HG03460 (cell line): Measurements from ENCODE around the gene IFNL1.
"Not testable (repeated sequence)": the region's sequence is repeated elsewhere in the genome, so short reads cannot be mapped to it uniquely, and the experiment has no call there.

ENCODE experiments used
- ATAC-seq: cut with Tn5 transposase; IDR thresholded peaks from one replicate; pipeline ENCODE4 v1.9.1; 2021; ENCODE audit not compliant: unreplicated experiment

The IFNL1 gene

DNA sequence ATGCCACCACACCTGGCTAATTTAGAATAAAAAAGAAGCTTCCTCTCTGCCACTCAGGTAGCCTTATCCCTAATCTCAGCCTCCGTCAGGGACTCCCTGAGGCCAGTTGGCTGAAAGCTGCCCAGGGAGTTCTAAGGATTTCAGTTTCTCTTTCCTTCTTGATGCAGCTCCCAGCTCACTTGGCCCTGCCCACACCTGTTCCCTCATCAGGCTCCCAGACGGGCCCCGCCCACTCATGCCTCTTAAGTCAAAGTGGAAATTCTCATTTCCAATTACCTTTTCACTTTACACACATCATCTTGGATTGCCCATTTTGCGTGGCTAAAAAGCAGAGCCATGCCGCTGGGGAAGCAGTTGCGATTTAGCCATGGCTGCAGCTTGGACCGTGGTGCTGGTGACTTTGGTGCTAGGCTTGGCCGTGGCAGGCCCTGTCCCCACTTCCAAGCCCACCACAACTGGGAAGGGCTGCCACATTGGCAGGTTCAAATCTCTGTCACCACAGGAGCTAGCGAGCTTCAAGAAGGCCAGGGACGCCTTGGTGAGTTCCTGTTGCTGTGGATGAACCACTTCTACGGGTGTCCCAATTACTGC, at the start of gene IFNL1:
Gene IFNL1 (plus strand): TSS at position 353 of the 591 bp plus-strand sequence. CDS start 15 bp downstream, at position 368.
- no peak for ATAC-seq

DNA sequence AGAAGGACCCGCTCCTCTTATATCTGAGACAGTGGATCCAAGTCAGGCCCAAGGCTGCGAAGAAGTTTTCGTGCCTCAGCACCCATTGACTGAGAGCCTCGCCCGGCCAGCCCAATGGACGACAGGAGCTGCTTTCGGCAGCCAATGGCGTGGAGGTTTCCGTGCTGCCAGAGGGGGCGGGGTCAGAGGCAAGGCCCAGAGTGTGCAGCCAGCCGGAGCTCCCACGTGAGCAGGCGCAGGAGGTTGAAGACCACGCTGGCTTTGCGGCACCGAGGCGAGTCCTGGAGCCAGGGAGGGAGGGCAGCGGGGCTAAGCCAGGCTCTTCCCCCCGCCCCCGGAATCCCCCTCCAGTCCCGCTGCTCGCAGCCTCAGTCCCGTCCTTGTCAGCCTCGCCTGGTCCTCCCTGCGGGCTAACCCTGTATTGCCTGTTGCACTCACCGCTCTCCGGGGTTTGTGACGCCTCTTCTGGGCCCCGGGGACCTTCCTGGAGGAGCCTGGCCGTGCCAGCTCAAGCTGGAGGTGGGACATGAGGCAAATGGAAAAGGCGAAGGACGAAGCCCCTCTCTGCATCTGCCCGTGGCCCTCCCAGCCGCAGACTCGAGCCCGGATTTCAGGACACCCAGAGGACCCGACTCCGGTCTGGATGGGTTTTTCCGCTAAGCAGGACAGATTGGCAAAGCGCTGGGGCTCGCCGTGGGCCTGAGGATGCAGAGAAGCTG, 49.1 kb upstream of the IFNL1 start:
- no peak for ATAC-seq

DNA sequence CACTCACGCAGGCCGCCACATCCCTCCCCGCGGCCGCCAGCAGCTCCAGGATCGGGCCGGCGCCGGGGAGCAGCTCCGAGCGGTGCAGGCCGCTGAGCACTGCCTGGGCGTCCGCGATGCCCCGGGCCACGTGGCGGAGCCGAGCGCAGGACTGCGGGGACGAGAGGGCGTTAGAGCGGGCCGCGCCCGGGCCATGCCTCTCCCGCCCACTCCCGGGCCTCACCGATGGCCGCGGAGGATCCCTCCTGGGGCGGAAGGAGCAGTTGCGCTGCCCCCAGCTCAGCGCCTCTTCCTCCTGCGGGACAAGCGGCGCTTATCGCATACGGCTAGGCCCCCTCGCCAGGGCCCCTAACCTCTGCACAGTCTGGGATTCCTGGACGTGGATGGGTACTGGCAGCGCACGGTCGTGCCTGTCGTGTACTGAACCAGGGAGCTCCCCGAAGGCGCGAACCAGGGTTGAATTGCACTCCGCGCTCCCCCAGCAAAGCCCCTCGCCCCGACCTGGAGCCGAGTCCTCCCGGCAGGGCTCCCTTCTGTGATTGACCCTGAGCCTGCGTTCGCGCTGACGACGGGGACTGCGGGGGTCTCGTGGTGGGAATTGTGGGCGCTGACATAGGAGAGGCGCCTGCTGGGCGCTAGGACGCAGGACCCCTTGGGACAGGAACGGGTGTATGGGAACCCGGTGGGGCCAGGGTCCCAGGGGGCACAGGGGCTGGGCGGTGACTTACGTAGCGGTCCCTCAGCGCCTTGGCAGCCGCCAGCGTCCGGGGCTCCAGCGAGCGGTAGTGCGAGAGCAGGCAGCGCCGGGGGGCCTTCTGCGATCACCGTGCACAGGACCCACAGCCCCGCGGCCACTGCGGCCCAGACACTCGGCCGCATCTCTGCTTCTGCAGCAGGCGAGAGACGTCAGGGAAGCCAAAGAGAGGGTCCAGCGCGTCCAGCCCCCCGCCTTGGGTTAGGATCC, 48.2 kb upstream of the IFNL1 start:
- no peak for ATAC-seq

DNA sequence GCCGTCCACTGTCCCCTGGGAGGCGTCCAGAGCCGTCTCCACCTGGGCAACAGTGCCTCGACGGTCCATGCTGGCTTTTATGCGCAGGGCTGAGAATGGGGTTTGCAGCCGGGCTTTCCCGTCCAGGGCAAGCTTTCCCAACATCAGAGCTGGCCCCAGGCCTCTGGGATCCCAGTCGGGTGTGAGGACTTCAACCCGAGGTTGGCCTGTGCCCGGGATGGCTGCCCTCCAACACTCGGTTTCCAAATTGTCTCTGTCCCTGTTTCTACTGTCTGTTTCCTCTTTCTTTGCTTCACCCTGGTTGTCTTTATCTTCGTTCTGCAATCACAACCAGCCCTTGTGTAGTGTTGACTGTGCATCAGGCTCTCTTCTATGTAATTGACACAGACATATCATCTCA, 47.4 kb upstream of the IFNL1 start, which contains the start of gene IFNL4:
Gene IFNL4 (minus strand): TSS at position 51 of the 400 bp plus-strand sequence.
- no peak for ATAC-seq

DNA sequence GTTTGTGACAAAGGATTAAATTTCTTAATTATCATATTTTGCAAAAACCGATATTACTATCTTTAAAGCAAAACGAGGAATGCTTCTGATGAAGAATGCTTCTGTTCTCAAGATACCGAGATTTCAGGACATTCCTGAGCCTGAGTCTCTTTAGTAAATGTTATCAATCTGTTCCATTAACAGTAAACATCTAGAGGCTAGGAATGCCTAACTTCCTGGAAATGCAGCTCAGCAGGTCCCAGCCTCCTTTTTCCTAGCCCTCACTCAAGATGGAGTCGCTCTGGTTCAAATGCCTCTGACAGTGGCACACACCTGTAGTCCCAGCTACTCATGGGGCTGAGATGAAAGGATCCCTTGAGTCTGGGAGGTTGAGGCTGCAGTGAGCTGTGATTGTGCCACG, 45.1 kb upstream of the IFNL1 start:
- no peak for ATAC-seq

DNA sequence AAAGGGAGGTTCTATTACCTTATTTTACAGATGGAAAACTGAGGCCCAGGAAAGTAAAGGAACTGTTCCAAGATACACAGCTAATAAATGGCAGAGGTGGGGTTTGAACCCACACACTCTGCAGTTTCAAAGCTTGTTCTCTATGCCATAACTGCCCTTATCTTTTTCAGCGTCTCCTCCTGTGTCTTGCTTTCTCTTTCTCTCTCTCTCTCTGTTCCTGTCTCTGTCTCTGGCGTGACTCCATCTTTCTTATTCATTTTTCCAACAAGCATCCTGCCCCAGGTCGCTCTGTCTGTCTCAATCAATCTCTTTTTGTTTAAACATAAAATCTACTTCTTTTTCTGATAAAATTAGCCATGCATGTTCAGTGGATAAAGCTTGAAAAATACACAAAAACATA, 44.4 kb upstream of the IFNL1 start:
- ATAC-seq = no peak

DNA sequence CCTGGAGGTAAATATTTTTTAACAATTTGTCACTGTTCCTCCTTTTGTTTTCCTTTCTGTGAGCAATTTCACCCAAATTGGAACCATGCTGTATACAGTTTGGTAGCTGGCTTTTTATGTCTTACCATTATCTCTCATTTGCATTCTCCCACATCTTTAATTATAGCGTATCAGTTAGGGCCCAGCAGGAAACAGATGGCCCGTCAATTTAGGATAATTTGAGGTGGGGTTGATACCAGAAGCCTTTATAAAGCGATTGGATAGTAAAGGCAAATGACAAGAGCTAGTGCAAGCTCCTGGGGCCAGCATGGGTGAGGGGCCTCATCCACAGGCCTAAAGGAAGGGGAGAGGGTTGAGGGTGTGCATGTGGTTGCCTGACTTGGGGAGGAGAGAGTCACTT, 43.7 kb upstream of the IFNL1 start:
- no peak for ATAC-seq

DNA sequence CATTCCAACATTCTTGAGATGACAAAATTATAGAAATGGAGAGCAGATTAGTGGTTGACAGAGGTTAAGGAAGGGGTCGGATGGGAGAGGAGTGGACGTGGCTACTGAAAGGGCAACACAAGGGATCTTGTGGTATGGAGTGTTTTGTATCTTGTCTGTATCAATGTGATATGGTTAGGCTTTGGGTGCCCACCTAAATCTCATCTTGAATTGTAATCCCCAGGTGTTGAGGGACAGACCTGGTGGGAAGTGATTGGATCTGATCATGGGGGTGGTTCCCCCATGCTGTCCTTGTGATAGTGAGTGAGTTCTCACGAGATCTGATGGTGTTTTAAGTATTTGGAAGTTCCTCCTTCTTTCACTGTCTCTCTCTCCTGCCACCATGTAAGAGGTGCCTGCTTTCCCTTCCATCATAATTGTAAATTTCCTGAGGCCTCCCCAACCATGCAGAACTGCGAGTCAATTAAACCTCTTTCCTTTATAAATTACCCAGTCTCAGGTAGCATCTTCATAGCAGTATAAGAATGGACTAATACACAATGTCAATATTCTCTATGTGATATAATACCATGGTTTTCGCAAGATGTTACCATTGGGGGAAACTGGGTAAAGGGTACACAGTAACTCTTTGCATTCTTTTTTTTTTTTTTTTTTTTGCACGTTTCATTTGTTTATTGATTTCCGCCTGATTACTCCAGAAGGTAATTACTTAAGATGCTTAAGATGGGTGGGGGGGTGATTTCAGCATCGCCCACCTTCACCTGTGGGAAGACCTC, 42.6 kb upstream of the IFNL1 start:
- no peak for ATAC-seq

DNA sequence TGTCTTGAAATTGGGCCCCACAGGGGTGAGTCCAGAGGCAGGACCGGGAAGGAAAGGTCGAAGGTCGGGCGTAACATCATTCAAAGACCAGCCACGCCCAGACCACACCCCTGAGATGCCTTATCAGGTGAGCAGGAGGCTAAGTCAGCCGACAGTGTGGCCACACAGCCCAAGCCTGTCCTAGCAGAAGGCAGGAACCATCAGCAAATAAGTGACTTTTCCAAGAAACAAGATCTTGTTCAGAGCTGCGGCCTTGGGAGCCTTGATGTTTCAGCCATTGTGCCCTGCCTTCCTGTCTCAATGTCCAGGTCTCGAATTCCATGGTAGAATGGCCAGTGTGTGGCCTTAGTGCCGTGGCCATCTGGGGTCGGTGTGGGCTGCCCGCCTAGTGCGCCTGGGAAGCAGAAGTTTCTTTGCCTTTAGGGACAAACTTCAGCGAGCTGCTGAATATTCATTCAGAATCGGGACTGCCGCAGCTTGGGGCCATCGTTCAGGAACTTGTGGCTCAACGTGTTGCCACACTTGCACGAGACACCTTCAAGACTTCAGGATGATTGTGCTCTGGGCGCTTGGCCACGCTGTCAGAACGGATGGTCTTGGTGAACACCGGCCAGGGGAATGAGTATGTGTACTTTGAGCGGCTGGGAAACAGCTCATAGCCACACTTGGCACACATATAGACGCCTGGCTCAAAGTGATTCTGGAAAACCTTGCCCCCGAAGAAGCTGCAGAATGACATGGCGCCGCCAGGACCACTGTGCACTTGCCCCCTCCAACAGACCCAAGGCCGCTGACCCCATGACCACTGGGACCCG, 41.5 kb upstream of the IFNL1 start:
- ATAC-seq = no peak

DNA sequence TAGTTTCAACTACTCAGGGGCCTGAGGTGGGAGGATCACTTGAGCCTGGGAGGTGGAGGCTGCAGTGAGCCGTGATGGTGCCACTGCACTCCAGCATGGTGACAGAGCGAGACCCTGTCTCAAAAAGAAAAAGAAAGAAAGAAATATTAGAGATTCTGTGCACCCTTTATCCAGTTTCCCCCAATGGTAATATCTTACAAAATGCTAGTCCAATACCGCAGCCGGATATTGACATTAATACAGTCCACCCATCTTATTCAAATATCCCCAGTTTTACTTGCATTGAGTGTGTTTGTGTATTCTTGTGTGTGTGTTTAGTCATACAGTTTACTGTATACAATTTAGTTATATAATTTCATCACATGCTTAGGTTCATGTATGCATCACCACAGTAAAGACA, 39.0 kb upstream of the IFNL1 start:
- ATAC-seq = no peak

DNA sequence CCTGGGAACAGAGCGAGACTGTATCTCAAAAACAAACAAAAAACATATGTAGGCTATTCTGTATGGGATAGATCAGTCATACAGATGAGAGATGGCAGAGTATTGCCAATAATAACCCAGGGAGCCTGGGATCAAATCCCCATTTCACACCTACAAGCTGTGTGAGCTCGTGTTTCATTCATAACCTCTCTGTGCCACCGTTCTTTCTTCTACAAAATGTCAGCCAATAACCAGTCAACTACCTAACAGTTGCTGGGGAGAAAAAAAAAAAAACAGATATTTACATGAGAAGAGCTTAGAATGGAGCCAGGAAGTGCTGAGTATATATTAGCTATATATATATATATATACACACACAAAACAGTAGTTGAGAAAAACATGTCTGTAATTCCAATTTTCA, 34.5 kb upstream of the IFNL1 start:
- no peak for ATAC-seq

DNA sequence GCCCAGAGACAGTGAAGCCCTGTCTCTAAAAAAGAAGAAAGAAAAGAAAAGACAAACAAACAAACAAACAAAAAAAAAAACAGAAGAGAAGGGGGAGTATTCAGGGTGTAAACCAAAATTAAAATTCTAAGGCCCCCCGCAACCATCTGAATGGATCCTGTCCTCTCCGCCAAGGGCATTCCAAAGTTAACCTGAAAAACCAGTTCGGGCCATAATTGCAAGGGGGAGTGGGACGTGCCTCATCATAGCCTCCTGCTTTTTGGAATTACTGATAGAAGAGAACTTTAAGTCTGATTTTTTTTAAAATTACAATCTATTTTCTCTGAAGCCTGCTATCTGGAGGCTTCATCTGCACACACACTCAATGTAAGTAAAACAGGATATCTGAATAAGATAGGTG, 33.7 kb upstream of the IFNL1 start:
- no peak for ATAC-seq

DNA sequence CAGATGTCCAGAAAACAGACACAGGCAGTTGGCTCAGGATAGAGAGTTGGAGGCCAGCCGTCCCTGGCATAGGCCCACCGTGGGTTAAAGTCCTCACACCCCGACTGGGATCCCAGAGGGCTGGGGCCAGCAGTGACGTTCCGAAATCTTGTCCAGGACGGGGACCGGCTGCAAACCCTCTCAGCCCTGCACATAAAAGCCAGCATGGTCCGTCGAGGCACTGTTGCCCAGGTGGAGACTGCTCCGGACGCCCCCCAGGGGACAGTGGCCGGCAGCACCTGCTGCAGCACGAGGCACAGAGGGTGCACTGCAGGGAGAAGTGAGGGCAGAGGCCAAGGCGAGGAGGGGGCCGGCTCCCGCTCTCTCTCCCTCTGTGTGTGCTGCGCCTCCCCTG, 32.3 kb upstream of the IFNL1 start:
- no peak for ATAC-seq

DNA sequence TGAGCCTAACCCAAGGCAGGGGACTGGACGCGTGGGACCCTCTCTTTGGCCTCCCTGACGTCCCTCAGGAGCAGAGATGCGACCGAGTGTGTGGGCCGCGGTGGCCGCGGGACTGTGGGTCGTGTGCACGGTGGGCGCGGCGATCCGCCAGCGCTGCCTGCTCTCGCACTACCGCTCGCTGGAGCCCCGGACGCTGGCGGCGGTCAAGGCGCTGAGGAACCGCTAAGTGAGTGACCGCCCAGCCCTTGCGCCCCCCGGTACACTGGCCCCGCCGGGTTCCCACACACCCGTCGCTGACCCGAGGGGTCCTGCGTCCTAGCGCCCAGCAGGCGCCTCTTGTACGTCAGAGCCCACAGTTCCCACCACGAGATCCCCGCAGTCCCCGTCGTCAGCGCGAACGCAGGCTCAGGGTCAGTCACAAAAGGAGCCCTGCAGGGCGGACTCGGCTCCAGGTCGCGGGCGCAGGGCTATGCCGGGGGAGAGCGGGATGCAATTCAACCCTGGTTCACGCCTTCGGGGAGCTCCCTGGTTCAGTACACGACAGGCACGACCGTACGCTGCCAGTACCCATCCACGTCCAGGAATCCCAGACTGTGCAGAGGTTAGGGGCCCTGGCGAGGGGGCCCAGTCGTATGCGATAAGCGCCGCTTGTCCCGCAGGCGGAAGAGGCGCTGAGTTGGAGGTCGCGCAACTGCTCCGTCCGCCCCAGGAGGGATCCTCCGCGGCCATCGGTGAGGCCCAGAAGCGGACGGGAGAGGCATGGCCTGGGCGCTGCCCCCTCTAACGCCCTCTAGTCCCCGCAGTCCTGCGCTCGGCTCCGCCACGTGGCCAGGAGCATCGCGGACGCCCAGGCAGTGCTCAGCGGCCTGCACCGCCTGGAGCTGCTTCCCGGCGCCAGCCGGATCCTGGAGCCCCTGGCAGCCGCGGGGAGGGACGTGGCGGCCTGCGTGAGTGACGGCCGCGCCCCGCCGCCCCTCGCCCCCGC, 31.6 kb upstream of the IFNL1 start:
- ATAC-seq = no peak

DNA sequence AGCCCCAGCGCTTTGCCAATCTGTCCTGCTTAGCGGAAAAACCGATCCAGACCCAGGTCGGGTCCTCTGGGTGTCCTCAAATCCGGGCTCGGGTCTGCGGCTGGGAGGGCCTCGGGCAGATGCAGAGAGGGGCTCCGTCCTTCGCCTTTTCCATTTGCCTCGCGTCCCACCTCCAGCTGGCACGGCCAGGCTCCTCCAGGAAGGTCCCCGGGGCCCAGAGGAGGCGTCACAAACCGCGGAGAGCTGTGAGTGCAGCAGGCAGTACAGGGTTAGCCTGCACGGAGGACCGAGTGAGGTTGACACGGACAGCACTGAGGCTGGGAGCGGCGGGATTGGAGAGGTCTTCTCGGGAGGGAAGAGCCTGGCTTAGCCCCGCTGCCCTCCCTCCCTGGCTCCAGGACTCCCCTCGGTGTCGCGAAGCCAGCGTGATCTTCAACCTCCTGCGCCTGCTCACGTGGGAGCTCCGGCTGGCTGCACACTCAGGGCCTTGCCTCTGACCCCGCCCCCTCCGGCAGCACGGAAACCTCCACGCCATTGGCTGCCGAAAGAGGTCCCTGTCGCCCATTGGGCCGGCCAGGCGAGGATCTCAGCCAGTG, 30.8 kb upstream of the IFNL1 start:
- no peak for ATAC-seq

DNA sequence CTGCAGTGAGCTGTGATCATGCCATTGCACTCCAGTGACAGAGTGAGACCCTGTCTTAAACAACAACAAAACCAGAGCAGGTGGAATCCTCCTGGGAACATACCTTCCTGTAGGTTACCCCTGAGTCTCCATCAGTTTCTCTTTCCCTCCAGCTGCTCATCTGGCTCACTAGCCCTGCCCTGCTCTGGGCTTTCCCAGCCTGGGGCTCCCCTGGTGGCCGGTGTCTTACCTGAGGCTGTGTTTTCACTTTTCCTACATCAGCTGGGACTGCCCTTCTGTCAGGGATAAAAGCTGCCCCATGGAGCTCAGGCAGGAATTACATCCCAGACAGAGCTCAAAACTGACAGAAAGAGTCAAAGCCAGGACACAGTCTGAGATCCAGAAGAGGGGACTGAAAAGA, 28.1 kb upstream of the IFNL1 start, which contains the start of gene IFNL2:
Gene IFNL2 (plus strand): TSS at position 312 of the 400 bp plus-strand sequence. CDS start 173 bp downstream, outside the sequence.
- ATAC-seq = not testable (repeated sequence)

DNA sequence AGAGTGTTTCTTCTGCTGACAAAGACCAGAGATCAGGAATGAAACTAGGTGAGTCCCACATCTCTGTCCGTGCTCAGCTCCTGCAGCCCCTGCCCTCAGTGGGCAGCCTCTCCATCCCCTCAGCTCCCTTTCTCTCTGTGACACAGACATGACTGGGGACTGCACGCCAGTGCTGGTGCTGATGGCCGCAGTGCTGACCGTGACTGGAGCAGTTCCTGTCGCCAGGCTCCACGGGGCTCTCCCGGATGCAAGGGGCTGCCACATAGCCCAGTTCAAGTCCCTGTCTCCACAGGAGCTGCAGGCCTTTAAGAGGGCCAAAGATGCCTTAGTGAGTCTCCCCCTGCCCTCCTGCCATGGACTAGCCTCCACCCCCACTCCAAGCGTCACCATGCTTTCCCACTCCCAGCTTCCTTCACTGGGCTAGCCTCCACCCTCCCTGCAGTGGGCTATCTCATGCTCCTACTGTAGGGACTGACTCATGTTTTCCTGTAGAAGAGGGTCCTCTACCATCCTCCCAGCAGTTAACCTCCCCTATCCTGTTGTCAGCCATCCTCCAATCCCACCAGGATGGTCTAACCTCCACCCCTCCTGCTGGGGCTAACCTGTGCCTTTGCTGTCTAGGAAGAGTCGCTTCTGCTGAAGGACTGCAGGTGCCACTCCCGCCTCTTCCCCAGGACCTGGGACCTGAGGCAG, 27.5 kb upstream of the IFNL1 start:
- ATAC-seq = not testable (repeated sequence)

DNA sequence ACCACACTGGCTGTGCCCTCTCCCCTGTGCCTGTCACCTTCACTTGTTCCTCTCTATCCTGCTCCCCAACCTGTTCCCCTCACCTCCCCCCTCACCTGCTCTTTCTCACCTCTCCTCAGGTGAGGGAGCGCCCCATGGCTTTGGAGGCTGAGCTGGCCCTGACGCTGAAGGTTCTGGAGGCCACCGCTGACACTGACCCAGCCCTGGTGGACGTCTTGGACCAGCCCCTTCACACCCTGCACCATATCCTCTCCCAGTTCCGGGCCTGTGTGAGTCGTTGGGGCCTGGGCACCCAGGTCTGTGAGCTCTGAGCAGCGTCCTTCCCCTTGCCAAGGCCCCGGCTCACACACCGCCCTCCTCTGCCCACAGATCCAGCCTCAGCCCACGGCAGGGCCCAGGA, 26.8 kb upstream of the IFNL1 start:
- ATAC-seq = not testable (repeated sequence)
